HepG2 (cell line): Measurements from ENCODE around the gene HNRNPL. TPM values are rescaled to one million over a fixed set of nuclear protein-coding genes. Genes with fewer than 3 reads are reported as not detected.

Experiments
- ATF7 ChIP-seq, 2 experiments: fragments of 450-650 bp in 1 of 2; sonication (generic) in 1 of 2; formaldehyde crosslinking in 1 of 2; IDR thresholded peaks; 2 replicates each; pipeline versions ENCODE4 v1.4.0 to v1.6.1; 2016 to 2020; ENCODE audit warnings: antibody characterized with exemption in 1 of 2, mild to moderate bottlenecking in 1 of 2, missing genetic modification reagents in 1 of 2
- HNRNPUL1 ChIP-seq: fragments of 200-400 bp; formaldehyde crosslinking; IDR thresholded peaks from 2 replicates; pipeline ENCODE4 v1.6.1; 2017; ENCODE audit warnings: low read depth, mild to moderate bottlenecking, low read length, moderate library complexity
- MTA1 ChIP-seq: sonication (generic); formaldehyde crosslinking; IDR thresholded peaks from 2 replicates; pipeline ENCODE4 v1.4.0; 2020; ENCODE audit warnings: missing genetic modification reagents, mild to moderate bottlenecking, borderline replicate concordance
- PRPF4 ChIP-seq: fragments of 200-400 bp; formaldehyde crosslinking; IDR thresholded peaks from 2 replicates; pipeline ENCODE4 v1.6.1; 2016; ENCODE audit warnings: low read length, low read depth; ENCODE audit not compliant: poor library complexity, severe bottlenecking
- SMARCE1 ChIP-seq: fragments of 450-650 bp; IDR thresholded peaks from 2 replicates; pipeline ENCODE4 v1.6.1; 2017; ENCODE audit warnings: borderline replicate concordance
- ZNF652 ChIP-seq: IDR thresholded peaks from 2 replicates; pipeline ENCODE4 v1.6.1; 2016; ENCODE audit warnings: low read depth, borderline replicate concordance
- ZNF850 ChIP-seq: sonication (generic); formaldehyde crosslinking; conservative IDR thresholded peaks from 2 replicates; pipeline ENCODE4 v1.9.0; 2021; ENCODE audit warnings: mild to moderate bottlenecking, missing genetic modification reagents
- ZSCAN20 ChIP-seq: sonication (generic); formaldehyde crosslinking; IDR thresholded peaks from 2 replicates; pipeline ENCODE4 v1.4.0; 2020; ENCODE audit warnings: missing genetic modification reagents, mild to moderate bottlenecking, borderline replicate concordance
- polyA plus RNA-seq, 8 experiments: library from polyadenylated mRNA; depleted of rRNA in 3 of 8; stranded (reverse) in 7 of 8; unstranded in 1 of 8; fragments of >200 nt; fragmentation: Illumina TruSeq in 4 of 8; extraction: Trizol in 4 of 8; gene quantifications; 2 replicates each; pipeline versions ENCODE4 v1.2.1 to v1.2.3, GENCODE V29; 2011 to 2016; ENCODE audit warnings: low read depth in 4 of 8, missing spikeins in 1 of 8, mixed read lengths in 1 of 8; ENCODE audit not compliant: insufficient read depth in 1 of 8
- total RNA-seq, 5 experiments: library from RNA; depleted of rRNA; stranded (reverse); fragments of >200 nt; fragmentation: Illumina TruSeq; extraction: Trizol; gene quantifications; 2 replicates each; pipeline ENCODE4 v1.2.3, GENCODE V29; 2016; ENCODE audit warnings: low read depth in 1 of 5
- TF ChIP-seq, protein P1 (sequence below): IDR thresholded peaks from 2 replicates; pipeline ENCODE4 v1.6.1; 2016; ENCODE audit warnings: low read depth, missing genetic modification reagents, missing compliant biosample characterization
- TF ChIP-seq, protein P2 (sequence below): sonication (generic); formaldehyde crosslinking; IDR thresholded peaks from 2 replicates; pipeline ENCODE4 v1.5.0; 2020; ENCODE audit warnings: mild to moderate bottlenecking, missing genetic modification reagents, moderate library complexity
- TF ChIP-seq, protein P3 (sequence below): sonication (generic); formaldehyde crosslinking; IDR thresholded peaks from 2 replicates; pipeline ENCODE4 v1.4.0; 2020; ENCODE audit warnings: mild to moderate bottlenecking, missing genetic modification reagents
- TF ChIP-seq, protein P4 (sequence below): sonication (generic); formaldehyde crosslinking; IDR thresholded peaks from 2 replicates; pipeline ENCODE4 v1.5.0; 2020; ENCODE audit warnings: missing genetic modification reagents, mild to moderate bottlenecking, borderline replicate concordance
- TF ChIP-seq, protein P5 (sequence below): sonication (generic); formaldehyde crosslinking; IDR thresholded peaks from 2 replicates; pipeline ENCODE4 v1.4.0; 2020; ENCODE audit warnings: low read depth, mild to moderate bottlenecking, missing genetic modification reagents

HNRNPL gene
- total and polyA plus RNA-seq, 2 of the 13 experiments (the other 11 are each of a cell fraction or from before 2014, with no cell fraction given), result 156 to 278 TPM

DNA sequence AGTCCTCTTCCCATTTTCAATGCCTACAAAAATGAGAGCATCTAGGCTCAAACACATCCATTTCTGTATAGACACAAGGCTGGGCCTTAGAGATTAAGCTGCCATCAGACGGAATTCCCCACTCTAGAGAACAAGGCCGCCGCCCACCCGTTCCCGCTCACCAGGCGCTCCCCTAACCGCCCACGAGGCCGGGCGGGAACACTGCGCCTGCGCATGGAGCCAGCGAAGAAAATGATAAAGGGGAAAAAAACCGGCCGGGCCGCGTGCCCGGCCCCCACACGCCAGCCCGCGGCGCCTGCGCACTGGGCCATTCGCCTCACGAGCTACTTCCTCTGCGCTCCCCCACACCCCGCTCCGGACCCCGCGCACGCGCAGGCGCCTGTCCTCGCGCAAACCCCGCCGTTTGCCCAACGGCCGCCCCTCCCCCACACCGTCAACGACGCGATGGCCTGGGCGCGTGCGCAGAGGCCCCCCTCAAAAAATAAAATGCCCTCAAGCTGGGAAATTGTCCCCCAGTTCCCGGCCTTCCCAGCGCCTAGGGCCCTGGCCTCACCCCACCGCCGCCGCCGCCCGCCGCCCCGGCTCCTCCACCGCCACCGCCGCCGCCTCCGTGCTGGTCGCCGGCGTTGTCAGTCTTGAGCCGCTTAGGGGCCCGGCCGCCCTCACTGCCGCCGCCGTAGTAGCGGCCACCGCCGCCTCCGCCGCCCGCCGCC is 483 bp downstream of the HNRNPL start (continued):
- no peak for TF ChIP-seq ZNF652 (CRISPR knock-in tag)
- peak; percentile 42; the same call in 1 of the 2 replicates for TF ChIP-seq ZSCAN20
- TF ChIP-seq SMARCE1, result no peak
- TF ChIP-seq ATF7 (IDR thresholded peaks at IDR 0.05), result no peak
- TF ChIP-seq ATF7 (CRISPR knock-in tag; IDR thresholded peaks at IDR 0.05), result no peak
- TF ChIP-seq, protein P1, sequence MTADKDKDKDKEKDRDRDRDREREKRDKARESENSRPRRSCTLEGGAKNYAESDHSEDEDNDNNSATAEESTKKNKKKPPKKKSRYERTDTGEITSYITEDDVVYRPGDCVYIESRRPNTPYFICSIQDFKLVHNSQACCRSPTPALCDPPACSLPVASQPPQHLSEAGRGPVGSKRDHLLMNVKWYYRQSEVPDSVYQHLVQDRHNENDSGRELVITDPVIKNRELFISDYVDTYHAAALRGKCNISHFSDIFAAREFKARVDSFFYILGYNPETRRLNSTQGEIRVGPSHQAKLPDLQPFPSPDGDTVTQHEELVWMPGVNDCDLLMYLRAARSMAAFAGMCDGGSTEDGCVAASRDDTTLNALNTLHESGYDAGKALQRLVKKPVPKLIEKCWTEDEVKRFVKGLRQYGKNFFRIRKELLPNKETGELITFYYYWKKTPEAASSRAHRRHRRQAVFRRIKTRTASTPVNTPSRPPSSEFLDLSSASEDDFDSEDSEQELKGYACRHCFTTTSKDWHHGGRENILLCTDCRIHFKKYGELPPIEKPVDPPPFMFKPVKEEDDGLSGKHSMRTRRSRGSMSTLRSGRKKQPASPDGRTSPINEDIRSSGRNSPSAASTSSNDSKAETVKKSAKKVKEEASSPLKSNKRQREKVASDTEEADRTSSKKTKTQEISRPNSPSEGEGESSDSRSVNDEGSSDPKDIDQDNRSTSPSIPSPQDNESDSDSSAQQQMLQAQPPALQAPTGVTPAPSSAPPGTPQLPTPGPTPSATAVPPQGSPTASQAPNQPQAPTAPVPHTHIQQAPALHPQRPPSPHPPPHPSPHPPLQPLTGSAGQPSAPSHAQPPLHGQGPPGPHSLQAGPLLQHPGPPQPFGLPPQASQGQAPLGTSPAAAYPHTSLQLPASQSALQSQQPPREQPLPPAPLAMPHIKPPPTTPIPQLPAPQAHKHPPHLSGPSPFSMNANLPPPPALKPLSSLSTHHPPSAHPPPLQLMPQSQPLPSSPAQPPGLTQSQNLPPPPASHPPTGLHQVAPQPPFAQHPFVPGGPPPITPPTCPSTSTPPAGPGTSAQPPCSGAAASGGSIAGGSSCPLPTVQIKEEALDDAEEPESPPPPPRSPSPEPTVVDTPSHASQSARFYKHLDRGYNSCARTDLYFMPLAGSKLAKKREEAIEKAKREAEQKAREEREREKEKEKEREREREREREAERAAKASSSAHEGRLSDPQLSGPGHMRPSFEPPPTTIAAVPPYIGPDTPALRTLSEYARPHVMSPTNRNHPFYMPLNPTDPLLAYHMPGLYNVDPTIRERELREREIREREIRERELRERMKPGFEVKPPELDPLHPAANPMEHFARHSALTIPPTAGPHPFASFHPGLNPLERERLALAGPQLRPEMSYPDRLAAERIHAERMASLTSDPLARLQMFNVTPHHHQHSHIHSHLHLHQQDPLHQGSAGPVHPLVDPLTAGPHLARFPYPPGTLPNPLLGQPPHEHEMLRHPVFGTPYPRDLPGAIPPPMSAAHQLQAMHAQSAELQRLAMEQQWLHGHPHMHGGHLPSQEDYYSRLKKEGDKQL (CRISPR knock-in tag), result no peak
- no peak for TF ChIP-seq HNRNPUL1
- TF ChIP-seq ZNF850, result 0 out of 2 replicates have a peak, but pooled peaks have one; percentile 66
- TF ChIP-seq, protein P2, sequence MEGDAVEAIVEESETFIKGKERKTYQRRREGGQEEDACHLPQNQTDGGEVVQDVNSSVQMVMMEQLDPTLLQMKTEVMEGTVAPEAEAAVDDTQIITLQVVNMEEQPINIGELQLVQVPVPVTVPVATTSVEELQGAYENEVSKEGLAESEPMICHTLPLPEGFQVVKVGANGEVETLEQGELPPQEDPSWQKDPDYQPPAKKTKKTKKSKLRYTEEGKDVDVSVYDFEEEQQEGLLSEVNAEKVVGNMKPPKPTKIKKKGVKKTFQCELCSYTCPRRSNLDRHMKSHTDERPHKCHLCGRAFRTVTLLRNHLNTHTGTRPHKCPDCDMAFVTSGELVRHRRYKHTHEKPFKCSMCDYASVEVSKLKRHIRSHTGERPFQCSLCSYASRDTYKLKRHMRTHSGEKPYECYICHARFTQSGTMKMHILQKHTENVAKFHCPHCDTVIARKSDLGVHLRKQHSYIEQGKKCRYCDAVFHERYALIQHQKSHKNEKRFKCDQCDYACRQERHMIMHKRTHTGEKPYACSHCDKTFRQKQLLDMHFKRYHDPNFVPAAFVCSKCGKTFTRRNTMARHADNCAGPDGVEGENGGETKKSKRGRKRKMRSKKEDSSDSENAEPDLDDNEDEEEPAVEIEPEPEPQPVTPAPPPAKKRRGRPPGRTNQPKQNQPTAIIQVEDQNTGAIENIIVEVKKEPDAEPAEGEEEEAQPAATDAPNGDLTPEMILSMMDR (CRISPR knock-in tag), result no peak
- TF ChIP-seq, protein P3, sequence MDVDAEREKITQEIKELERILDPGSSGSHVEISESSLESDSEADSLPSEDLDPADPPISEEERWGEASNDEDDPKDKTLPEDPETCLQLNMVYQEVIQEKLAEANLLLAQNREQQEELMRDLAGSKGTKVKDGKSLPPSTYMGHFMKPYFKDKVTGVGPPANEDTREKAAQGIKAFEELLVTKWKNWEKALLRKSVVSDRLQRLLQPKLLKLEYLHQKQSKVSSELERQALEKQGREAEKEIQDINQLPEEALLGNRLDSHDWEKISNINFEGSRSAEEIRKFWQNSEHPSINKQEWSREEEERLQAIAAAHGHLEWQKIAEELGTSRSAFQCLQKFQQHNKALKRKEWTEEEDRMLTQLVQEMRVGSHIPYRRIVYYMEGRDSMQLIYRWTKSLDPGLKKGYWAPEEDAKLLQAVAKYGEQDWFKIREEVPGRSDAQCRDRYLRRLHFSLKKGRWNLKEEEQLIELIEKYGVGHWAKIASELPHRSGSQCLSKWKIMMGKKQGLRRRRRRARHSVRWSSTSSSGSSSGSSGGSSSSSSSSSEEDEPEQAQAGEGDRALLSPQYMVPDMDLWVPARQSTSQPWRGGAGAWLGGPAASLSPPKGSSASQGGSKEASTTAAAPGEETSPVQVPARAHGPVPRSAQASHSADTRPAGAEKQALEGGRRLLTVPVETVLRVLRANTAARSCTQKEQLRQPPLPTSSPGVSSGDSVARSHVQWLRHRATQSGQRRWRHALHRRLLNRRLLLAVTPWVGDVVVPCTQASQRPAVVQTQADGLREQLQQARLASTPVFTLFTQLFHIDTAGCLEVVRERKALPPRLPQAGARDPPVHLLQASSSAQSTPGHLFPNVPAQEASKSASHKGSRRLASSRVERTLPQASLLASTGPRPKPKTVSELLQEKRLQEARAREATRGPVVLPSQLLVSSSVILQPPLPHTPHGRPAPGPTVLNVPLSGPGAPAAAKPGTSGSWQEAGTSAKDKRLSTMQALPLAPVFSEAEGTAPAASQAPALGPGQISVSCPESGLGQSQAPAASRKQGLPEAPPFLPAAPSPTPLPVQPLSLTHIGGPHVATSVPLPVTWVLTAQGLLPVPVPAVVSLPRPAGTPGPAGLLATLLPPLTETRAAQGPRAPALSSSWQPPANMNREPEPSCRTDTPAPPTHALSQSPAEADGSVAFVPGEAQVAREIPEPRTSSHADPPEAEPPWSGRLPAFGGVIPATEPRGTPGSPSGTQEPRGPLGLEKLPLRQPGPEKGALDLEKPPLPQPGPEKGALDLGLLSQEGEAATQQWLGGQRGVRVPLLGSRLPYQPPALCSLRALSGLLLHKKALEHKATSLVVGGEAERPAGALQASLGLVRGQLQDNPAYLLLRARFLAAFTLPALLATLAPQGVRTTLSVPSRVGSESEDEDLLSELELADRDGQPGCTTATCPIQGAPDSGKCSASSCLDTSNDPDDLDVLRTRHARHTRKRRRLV (CRISPR knock-in tag), result no peak
- TF ChIP-seq PRPF4, result no peak
- TF ChIP-seq MTA1 (CRISPR knock-in tag), result no peak
- TF ChIP-seq, protein P4, sequence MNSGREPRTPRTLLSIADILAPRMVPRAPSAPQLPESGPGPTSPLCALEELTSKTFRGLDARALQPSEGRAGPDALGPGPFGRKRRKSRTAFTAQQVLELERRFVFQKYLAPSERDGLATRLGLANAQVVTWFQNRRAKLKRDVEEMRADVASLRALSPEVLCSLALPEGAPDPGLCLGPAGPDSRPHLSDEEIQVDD (CRISPR knock-in tag), result no peak
- TF ChIP-seq, protein P5, sequence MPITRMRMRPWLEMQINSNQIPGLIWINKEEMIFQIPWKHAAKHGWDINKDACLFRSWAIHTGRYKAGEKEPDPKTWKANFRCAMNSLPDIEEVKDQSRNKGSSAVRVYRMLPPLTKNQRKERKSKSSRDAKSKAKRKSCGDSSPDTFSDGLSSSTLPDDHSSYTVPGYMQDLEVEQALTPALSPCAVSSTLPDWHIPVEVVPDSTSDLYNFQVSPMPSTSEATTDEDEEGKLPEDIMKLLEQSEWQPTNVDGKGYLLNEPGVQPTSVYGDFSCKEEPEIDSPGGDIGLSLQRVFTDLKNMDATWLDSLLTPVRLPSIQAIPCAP (CRISPR knock-in tag), result no peak
